Psoas muscle (tissue), 8 donors: ENCODE measurements around the gene TCF12. TPM values are rescaled to one million over a fixed set of nuclear protein-coding genes. Genes with fewer than 3 reads are reported as not detected.
A peak's percentile ranks its signal among the peaks of the same experiment; 100 is the strongest.

Experiments
- ATAC-seq, 4 donors: fragments of 200-7000 bp; cut with Tn5 transposase; one replicate each; pipeline ENCODE4 v1.9.1; 2020; ENCODE audit warnings: moderate library complexity in 3 of 4, mild to moderate bottlenecking in 2 of 4
- DNase-seq, 2 donors: peaks; one replicate each; pipeline ENCODE4 v3.0.0-alpha.2; 2020
- H3K27ac ChIP-seq: fragments of 200-600 bp; one replicate; pipeline ENCODE4 v1.8.0; 2022
- H3K27me3 ChIP-seq, 3 donors: fragments of 200-600 bp in 1 of 3; one replicate each; pipeline versions ENCODE4 v1.6.1 to v1.8.0; 2013 to 2022; ENCODE audit warnings: low read length in 2 of 3, mild to moderate bottlenecking in 2 of 3, moderate library complexity in 1 of 3; ENCODE audit not compliant: insufficient read depth in 3 of 3
- H3K36me3 ChIP-seq, 2 donors: fragments of 200-600 bp in 1 of 2; one replicate each; pipeline versions ENCODE4 v1.6.1 to v1.8.0; 2013 to 2022; ENCODE audit warnings: low read depth in 1 of 2, mild to moderate bottlenecking in 1 of 2, moderate library complexity in 1 of 2; ENCODE audit not compliant: insufficient read depth in 1 of 2
- H3K4me1 ChIP-seq: fragments of 200-600 bp; one replicate; pipeline ENCODE4 v1.8.0; 2022
- H3K4me3 ChIP-seq: fragments of 200-600 bp; one replicate; pipeline ENCODE4 v1.8.0; 2022; ENCODE audit warnings: mild to moderate bottlenecking
- H3K9me3 ChIP-seq: fragments of 200-600 bp; one replicate; pipeline ENCODE4 v1.8.0; 2022
- whole genome bisulfite sequencing, 3 donors: extraction: QIAGEN DNeasy Blood & Tissue Kit; methylation state at CpG; one replicate each; pipeline versions ENCODE4 v1.1.6 to v1.1.7; 2013; 5-methylcytosine and 5-hydroxymethylcytosine counted together
- intact Hi-C, 2 donors: fragments of 100-400 bp; cut with DNase I; formaldehyde crosslinking; loops; one replicate each; pipeline versions ENCODE4 v1.11.0 to v1.14.2; 2022
- polyA plus RNA-seq, 3 donors: library from polyadenylated mRNA; stranded (reverse); fragments of 200-250 nt; gene quantifications; one replicate each; pipeline ENCODE4 v1.2.3, GENCODE V29; 2013
- total RNA-seq, 4 donors: library from RNA; stranded (reverse); fragmentation: NEBNext Ultra II Directional in 2 of 4; extraction: Animal tissue kit (Norgen Biotek cat#: 25700) in 2 of 4; gene quantifications; one replicate each; pipeline versions ENCODE4 v1.2.1 to v1.2.4, GENCODE V29; 2021 to 2023
- TF ChIP-seq, protein P1 (sequence below): fragments of 200-600 bp; IDR thresholded peaks from one replicate; pipeline ENCODE4 v1.8.0; 2022; ENCODE audit warnings: antibody characterized with exemption
- donor health status: healthy with polysubstance abuse.
- donor health status: DM: no; HTN: no; CAD: no; lungs with moderate emphysema.
- donor health status: Bipolar disorder and iron deficiency.
- donor health status: healthy.
- donor health status: DM: yes; HTN: yes; CAD: no.
- donor health status: DM: no; HTN: no; CAD: no.
- donor health status: DM: no; HTN: no; CAD: no.
- donor health status: DM: yes; HTN: yes; CAD: no.

TCF12 gene
- total and polyA plus RNA-seq, 7 donors = 10.5 to 53.1 (median 30.5) TPM

GRCh38 chr15:57152133-57152532 is 233.7 kb downstream of the TCF12 start:
- ATAC-seq (no peak), DNase-seq (no peak)
- H3K4me3 ChIP-seq = no peak overlapping the region
- intact Hi-C loops = no loop called here
- no peaks in the 10 kb centered on the region for H3K36me3 ChIP-seq
- H3K27ac ChIP-seq = no peak overlapping the region
- WGBS, 3 donors = 95 to 98% (median 96%) methylated on average over 1 of the region's 1 CpG
- TF ChIP-seq, protein P1, sequence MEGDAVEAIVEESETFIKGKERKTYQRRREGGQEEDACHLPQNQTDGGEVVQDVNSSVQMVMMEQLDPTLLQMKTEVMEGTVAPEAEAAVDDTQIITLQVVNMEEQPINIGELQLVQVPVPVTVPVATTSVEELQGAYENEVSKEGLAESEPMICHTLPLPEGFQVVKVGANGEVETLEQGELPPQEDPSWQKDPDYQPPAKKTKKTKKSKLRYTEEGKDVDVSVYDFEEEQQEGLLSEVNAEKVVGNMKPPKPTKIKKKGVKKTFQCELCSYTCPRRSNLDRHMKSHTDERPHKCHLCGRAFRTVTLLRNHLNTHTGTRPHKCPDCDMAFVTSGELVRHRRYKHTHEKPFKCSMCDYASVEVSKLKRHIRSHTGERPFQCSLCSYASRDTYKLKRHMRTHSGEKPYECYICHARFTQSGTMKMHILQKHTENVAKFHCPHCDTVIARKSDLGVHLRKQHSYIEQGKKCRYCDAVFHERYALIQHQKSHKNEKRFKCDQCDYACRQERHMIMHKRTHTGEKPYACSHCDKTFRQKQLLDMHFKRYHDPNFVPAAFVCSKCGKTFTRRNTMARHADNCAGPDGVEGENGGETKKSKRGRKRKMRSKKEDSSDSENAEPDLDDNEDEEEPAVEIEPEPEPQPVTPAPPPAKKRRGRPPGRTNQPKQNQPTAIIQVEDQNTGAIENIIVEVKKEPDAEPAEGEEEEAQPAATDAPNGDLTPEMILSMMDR = no peak
- H3K27me3 ChIP-seq = no peaks in the 10 kb centered on the region
- H3K4me1 ChIP-seq = peaks cover 64% of the 10 kb centered on the region
- peaks cover 13% of the 10 kb centered on the region for H3K9me3 ChIP-seq

DNA sequence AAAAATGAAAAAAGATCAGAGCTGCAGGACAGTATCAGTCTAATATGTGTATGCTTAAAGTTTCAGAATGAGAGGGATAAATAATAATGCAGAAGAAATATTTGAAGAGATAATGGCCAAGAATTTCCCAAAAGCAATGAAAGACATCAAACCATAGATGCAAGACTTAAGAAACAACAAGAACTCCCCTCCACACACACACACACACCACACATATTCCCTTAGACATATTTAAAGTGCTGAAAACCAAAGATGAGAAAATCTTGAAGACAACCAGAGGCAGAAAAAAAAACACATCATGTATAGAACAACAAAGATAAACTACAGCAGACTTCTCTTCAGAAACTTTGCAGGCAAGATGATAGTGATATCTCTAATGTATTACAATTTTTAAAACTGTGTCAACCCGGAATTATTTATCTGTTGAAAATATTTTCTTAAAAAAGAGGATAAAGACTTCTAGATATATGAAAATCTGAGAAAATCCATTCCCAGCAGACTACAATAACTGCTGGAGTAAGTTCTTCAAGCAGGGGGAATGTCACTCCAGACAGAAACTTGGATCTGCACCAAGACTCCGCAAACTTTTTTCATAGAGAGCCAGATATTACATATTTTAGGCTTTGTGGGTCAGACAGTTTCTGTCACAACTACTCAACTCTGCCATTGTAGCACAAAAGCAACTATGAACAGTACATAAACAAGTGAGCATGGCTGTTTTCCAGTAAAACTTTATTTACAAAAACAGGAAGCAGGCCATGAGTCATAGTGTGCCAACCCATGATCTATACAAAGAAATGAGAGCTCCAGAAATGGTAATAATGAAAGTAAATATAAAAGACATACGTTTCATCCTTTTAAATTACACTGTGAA is 234.5 kb downstream of the TCF12 start:
- Histone ChIP-seq H3K36me3 (no peaks in the 10 kb centered on the region), H3K9me3 (peaks cover 13% of the 10 kb centered on the region), H3K27ac (no peak overlapping the region), H3K27me3 (no peaks in the 10 kb centered on the region), H3K4me1 (peaks cover 59% of the 10 kb centered on the region), H3K4me3 (no peak overlapping the region)
- DNase-seq (no peak), ATAC-seq (no peak)
- intact Hi-C loops = no loop called here
- TF ChIP-seq, protein P1 = no peak
- 63 to 72% (median 64%) methylated on average over 3 of the region's 3 CpGs for WGBS, 3 donors

GRCh38 chr15:57156210-57156884 is 237.9 kb downstream of the TCF12 start:
- peak overlapping the region; percentile 59 for H3K27ac ChIP-seq
- peaks cover 48% of the 10 kb centered on the region for H3K4me1 ChIP-seq

DNA sequence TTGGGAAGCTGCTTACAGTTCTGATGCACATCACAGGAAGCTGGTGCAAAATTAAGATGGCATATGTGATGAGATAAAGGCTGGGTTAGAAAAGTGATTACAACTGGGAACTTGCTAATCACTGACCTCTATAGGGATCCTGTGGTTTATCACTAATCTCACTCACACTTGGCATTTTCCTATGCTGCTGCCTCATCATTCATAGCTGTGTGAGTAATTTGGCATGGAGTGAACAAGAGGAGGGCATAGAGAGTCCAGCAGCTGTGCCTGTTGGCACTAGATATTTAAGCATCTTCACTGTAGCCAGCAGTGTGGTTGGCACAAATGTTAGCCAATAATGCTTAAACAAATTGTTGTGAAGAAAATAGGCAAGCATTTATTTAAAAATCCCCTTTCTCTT is 240.1 kb downstream of the TCF12 start:
- Histone ChIP-seq H3K27me3 (no peaks in the 10 kb centered on the region), H3K36me3 (no peaks in the 10 kb centered on the region), H3K9me3 (no peaks in the 10 kb centered on the region), H3K27ac (peak overlapping the region; percentile 24), H3K4me1 (peaks cover 40% of the 10 kb centered on the region), H3K4me3 (no peak overlapping the region)
- peak; percentile 89 to 96 (median 94) for ATAC-seq
- no peak for DNase-seq
- intact Hi-C loops = no loop called here
- TF ChIP-seq, protein P1 = no peak

More at GRCh38 chr15:57156210-57156884, 237.9 kb downstream of the TCF12 start:
- 21 to 22% (median 22%) methylated on average over 3 of the region's 3 CpGs for WGBS, 3 donors
- no peak for DNase-seq
- intact Hi-C loops = no loop called here
- H3K36me3 ChIP-seq = no peaks in the 10 kb centered on the region
- H3K9me3 ChIP-seq = peaks cover 13% of the 10 kb centered on the region
- H3K27me3 ChIP-seq = no peaks in the 10 kb centered on the region
- no peak overlapping the region for H3K4me3 ChIP-seq
- TF ChIP-seq, protein P1 = no peak
- peak in 3 of 4 donors; percentile 44 to 69 (median 56) for ATAC-seq
